CD1c-positive myeloid dendritic cell (primary cell): ENCODE results near the gene ACAP3.

Experiments used
- DNase-seq: peaks from one replicate; pipeline ENCODE4 v3.0.0-alpha.2; 2016; ENCODE audit errors: extremely low spot score

The ACAP3 gene

GRCh38 chr1:1344655-1345361 is 37.1 kb upstream of the ACAP3 start:
- DNase-seq, result no peak

GRCh38 chr1:1343811-1344421 is 36.2 kb upstream of the ACAP3 start:
- no peak for DNase-seq

- no peak for DNase-seq
Observed at GRCh38 chr1:1342584-1343115, 34.9 kb upstream of the ACAP3 start.

- DNase-seq, result no peak
Observed at GRCh38 chr1:1342061-1342562, 34.4 kb upstream of the ACAP3 start.

GRCh38 chr1:1341549-1342021 is 33.9 kb upstream of the ACAP3 start:
- no peak for DNase-seq

GRCh38 chr1:1340791-1341548 is 33.2 kb upstream of the ACAP3 start:
- DNase-seq, result no peak

- DNase-seq, result no peak
Observed at GRCh38 chr1:1340185-1340584, 32.5 kb upstream of the ACAP3 start.

GRCh38 chr1:1338278-1338677 is 30.5 kb upstream of the ACAP3 start:
- no peak for DNase-seq

- DNase-seq, result no peak
Observed at GRCh38 chr1:1337793-1338147, 30.0 kb upstream of the ACAP3 start.

- no peak for DNase-seq
Observed at GRCh38 chr1:1336931-1337792, 29.4 kb upstream of the ACAP3 start.

GRCh38 chr1:1336446-1336845 is 28.7 kb upstream of the ACAP3 start:
- DNase-seq, result no peak

- DNase-seq, result no peak
Observed at GRCh38 chr1:1335792-1336248, 28.1 kb upstream of the ACAP3 start.

GRCh38 chr1:1335283-1335682 is 27.6 kb upstream of the ACAP3 start:
- DNase-seq, result no peak

- DNase-seq, result no peak
Observed at GRCh38 chr1:1334835-1335234, 27.1 kb upstream of the ACAP3 start.

- no peak for DNase-seq
Observed at GRCh38 chr1:1333551-1334241, 26.0 kb upstream of the ACAP3 start.

GRCh38 chr1:1332774-1333480 is 25.2 kb upstream of the ACAP3 start:
- DNase-seq, result no peak

- no peak for DNase-seq
Observed at GRCh38 chr1:1332031-1332755, 24.5 kb upstream of the ACAP3 start.

GRCh38 chr1:1331068-1331965 is 23.6 kb upstream of the ACAP3 start, which contains the start of gene TAS1R3:
TAS1R3 (plus strand) TSS chr1:1331280; CDS start chr1:1331346, 66 bp downstream.
- DNase-seq, result no peak
